Smooth muscle cell (in vitro differentiated cells): ENCODE data around the gene PCDHGB4. TPM values are rescaled to one million over a fixed set of nuclear protein-coding genes. Genes with fewer than 3 reads are reported as not detected.
"Not testable (repeated sequence)": the region's sequence is repeated elsewhere in the genome, so short reads cannot be mapped to it uniquely, and the experiment has no call there.

ENCODE experiments used
- DNase-seq: peaks from one replicate; lab custom pipeline; 2025; ENCODE audit not compliant: unreplicated experiment; lab: John Stamatoyannopoulos, UW
- H2AFZ ChIP-seq: fragments of 200-600 bp; sonication (generic); 2 replicates; pipeline ENCODE4 v1.6.0; 2016; ENCODE audit warnings: antibody characterized with exemption, low read depth, mild to moderate bottlenecking
- H3F3A ChIP-seq: fragments of 200-600 bp; sonication (generic); 2 replicates; pipeline ENCODE4 v1.6.0; 2017; ENCODE audit warnings: antibody characterized with exemption, low read depth
- H3K27ac ChIP-seq: fragments of 200-600 bp; sonication (generic); 2 replicates; pipeline ENCODE4 v1.5.1; 2016; ENCODE audit warnings: low read depth, mild to moderate bottlenecking
- H3K27me3 ChIP-seq: fragments of 200-600 bp; sonication (generic); 2 replicates; pipeline ENCODE4 v1.6.1; 2016; ENCODE audit warnings: low read depth, mild to moderate bottlenecking
- H3K36me3 ChIP-seq: fragments of 200-600 bp; sonication (generic); 2 replicates; pipeline ENCODE4 v1.5.1; 2016; ENCODE audit warnings: low read depth
- H3K4me1 ChIP-seq: fragments of 200-600 bp; sonication (generic); 2 replicates; pipeline ENCODE4 v1.5.1; 2016; ENCODE audit warnings: low read depth
- H3K4me2 ChIP-seq: fragments of 200-600 bp; sonication (generic); 2 replicates; pipeline ENCODE4 v1.6.0; 2016; ENCODE audit warnings: mild to moderate bottlenecking
- H3K4me3 ChIP-seq: fragments of 200-600 bp; sonication (generic); 2 replicates; pipeline ENCODE4 v1.5.1; 2016; ENCODE audit warnings: mild to moderate bottlenecking
- H3K79me2 ChIP-seq: fragments of 200-600 bp; sonication (generic); 2 replicates; pipeline ENCODE4 v1.6.0; 2016; ENCODE audit warnings: low read depth, mild to moderate bottlenecking
- H3K9ac ChIP-seq: fragments of 200-600 bp; sonication (generic); 2 replicates; pipeline ENCODE4 v1.6.0; 2016; ENCODE audit warnings: low read depth
- H3K9me3 ChIP-seq: fragments of 200-600 bp; sonication (generic); replicated peaks from 2 replicates; pipeline ENCODE4 v1.5.1; 2016; ENCODE audit warnings: low read depth
- H4K20me1 ChIP-seq: fragments of 200-600 bp; sonication (generic); 2 replicates; pipeline ENCODE4 v1.6.0; 2016; ENCODE audit warnings: low read depth
- WGBS: methylation state at CpG from one replicate; pipeline ENCODE4 v1.1.7; 2016; ENCODE audit warnings: low lambda C conversion rate; 5-methylcytosine and 5-hydroxymethylcytosine counted together
- polyA plus RNA-seq: library from polyadenylated mRNA; unstranded; fragments of >200 nt; fragmentation: Nextera tagmentation; extraction: Ambion mirVana; gene quantifications from 2 replicates; pipeline ENCODE4 v1.2.1, GENCODE V29; 2016
- total RNA-seq: library from RNA; depleted of rRNA; stranded (reverse); fragments of >200 nt; gene quantifications from 2 replicates; pipeline ENCODE4 v1.2.3, GENCODE V29; 2014
- TF ChIP-seq, protein P1 (sequence below): fragments of 200-600 bp; sonication (generic); IDR thresholded peaks from 2 replicates; pipeline ENCODE4 v1.5.1; 2017; ENCODE audit warnings: borderline replicate concordance, mild to moderate bottlenecking, antibody characterized with exemption; ENCODE audit not compliant: insufficient read depth, poor library complexity, severe bottlenecking

The PCDHGB4 gene
- total and polyA plus RNA-seq, 2 experiments from 2014 or later, result 27.5 to 43.1 TPM

DNA sequence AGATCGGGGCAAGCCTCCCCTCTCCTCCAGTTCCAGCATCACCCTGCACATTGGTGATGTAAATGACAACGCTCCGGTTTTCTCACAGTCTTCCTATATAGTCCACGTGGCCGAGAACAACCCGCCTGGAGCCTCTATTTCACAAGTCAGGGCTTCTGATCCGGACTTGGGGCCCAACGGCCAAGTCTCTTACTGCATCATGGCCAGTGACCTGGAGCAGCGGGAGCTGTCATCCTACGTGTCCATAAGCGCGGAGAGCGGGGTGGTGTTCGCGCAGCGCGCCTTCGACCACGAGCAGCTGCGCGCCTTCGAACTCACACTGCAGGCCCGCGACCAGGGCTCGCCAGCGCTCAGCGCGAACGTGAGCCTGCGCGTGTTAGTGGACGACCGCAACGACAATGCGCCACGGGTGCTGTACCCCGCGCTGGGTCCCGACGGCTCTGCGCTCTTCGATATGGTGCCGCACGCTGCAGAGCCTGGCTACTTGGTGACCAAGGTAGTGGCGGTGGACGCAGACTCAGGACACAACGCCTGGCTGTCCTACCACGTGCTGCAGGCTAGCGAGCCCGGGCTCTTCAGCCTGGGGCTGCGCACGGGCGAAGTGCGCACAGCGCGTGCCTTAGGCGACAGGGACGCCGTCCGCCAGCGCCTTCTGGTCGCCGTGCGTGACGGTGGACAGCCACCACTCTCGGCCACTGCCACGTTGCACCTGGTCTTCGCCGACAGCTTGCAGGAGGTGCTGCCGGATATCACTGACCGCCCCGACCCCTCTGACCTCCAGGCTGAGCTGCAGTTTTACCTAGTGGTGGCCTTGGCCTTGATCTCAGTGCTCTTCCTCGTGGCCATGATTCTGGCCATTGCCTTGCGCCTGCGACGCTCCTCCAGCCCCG, 1.9 kb downstream of the PCDHGB4 start:
- Histone ChIP-seq H4K20me1 (no peaks in the 10 kb centered on the region), H3K4me2 (no peak overlapping the region), H2AFZ (no peak overlapping the region), H3K9me3 (peaks cover 49% of the 10 kb centered on the region), H3K4me1 (no peaks in the 10 kb centered on the region), H3K4me3 (peak overlapping the region; percentile 35), H3K79me2 (peaks cover 11% of the 10 kb centered on the region), H3K36me3 (peaks cover 34% of the 10 kb centered on the region), H3K27me3 (no peaks in the 10 kb centered on the region), H3K27ac (no peak overlapping the region), H3F3A (no peaks in the 10 kb centered on the region), H3K9ac (no peak overlapping the region)
- TF ChIP-seq, protein P1, sequence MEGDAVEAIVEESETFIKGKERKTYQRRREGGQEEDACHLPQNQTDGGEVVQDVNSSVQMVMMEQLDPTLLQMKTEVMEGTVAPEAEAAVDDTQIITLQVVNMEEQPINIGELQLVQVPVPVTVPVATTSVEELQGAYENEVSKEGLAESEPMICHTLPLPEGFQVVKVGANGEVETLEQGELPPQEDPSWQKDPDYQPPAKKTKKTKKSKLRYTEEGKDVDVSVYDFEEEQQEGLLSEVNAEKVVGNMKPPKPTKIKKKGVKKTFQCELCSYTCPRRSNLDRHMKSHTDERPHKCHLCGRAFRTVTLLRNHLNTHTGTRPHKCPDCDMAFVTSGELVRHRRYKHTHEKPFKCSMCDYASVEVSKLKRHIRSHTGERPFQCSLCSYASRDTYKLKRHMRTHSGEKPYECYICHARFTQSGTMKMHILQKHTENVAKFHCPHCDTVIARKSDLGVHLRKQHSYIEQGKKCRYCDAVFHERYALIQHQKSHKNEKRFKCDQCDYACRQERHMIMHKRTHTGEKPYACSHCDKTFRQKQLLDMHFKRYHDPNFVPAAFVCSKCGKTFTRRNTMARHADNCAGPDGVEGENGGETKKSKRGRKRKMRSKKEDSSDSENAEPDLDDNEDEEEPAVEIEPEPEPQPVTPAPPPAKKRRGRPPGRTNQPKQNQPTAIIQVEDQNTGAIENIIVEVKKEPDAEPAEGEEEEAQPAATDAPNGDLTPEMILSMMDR, result no peak
- no peak for DNase-seq
- 98% methylated on average over 68 of the region's 77 CpGs for WGBS

DNA sequence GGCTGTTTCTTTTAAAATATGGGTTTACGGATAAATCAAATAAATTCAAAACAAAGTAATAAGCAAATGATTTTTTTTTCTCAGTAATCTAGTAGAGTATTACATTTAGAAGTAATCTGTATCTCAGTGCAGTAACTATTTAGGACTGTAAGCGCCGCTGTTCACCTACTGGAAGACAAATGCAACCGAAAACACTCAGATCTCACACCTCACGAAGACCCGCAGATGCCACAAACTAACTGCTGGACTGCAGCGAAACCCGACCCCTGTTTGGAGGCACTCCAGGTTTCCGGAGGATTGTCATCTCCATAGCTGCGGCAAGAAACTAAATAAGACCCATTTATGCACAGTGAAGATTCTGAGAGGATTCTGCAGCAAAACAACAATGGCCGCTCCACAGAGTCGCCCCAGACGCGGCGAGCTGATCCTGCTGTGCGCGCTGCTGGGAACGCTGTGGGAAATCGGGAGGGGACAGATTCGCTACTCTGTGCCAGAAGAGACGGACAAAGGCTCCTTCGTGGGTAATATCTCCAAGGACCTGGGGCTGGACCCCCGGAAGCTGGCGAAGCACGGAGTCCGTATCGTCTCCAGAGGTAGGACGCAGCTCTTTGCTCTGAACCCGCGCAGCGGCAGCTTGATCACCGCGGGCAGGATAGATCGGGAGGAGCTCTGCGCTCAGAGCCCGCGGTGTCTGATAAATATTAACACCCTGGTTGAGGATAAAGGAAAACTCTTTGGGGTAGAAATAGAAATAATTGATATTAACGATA, 5.1 kb downstream of the PCDHGB4 start, which contains the start of gene PCDHGA8:
PCDHGA8 (plus strand) TSS at position 205 of the 770 bp plus-strand sequence; CDS start at position 386, 181 bp downstream.
- 98% methylated on average over 38 of the region's 38 CpGs for WGBS
- Histone ChIP-seq H2AFZ (no peak within 1 kb of the TSS), H3K79me2 (peaks cover 15% of the 10 kb centered on the region), H3K4me2 (peak within 1 kb of the TSS; percentile 53), H3K4me1 (no peaks in the 10 kb centered on the region), H3K9me3 (peaks cover 53% of the 10 kb centered on the region), H3F3A (no peaks in the 10 kb centered on the region), H4K20me1 (no peaks in the 10 kb centered on the region), H3K27ac (no peak within 1 kb of the TSS), H3K36me3 (peaks cover 37% of the 10 kb centered on the region), H3K27me3 (no peaks in the 10 kb centered on the region), H3K4me3 (peak within 1 kb of the TSS; percentile 35), H3K9ac (no peak within 1 kb of the TSS)
- TF ChIP-seq, protein P1, result no peak
- DNase-seq, result no peak

DNA sequence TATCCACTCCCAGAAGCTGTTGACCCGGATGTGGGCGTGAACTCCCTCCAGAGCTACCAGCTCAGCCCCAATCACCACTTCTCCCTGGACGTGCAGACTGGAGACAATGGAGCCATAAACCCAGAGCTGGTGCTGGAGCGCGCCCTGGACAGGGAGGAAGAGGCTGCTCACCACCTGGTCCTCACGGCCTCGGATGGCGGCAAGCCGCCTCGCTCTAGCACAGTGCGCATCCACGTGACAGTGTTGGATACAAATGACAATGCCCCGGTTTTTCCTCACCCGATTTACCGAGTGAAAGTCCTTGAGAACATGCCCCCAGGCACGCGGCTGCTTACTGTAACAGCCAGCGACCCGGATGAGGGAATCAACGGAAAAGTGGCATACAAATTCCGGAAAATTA, 5.8 kb downstream of the PCDHGB4 start:
- 96% methylated on average over 21 of the region's 21 CpGs for WGBS
- no peak overlapping the region for H3K9ac ChIP-seq
- peaks cover 52% of the 10 kb centered on the region for H3K9me3 ChIP-seq
- peaks cover 37% of the 10 kb centered on the region for H3K36me3 ChIP-seq
- H2AFZ ChIP-seq, result no peak overlapping the region
- H3K4me3 ChIP-seq, result no peak overlapping the region
- no peaks in the 10 kb centered on the region for H3K4me1 ChIP-seq
- no peak overlapping the region for H3K27ac ChIP-seq
- no peaks in the 10 kb centered on the region for H3K27me3 ChIP-seq
- H3F3A ChIP-seq, result no peaks in the 10 kb centered on the region
- TF ChIP-seq, protein P1, result no peak
- no peaks in the 10 kb centered on the region for H4K20me1 ChIP-seq
- no peak overlapping the region for H3K4me2 ChIP-seq
- no peak for DNase-seq
- peaks cover 15% of the 10 kb centered on the region for H3K79me2 ChIP-seq

DNA sequence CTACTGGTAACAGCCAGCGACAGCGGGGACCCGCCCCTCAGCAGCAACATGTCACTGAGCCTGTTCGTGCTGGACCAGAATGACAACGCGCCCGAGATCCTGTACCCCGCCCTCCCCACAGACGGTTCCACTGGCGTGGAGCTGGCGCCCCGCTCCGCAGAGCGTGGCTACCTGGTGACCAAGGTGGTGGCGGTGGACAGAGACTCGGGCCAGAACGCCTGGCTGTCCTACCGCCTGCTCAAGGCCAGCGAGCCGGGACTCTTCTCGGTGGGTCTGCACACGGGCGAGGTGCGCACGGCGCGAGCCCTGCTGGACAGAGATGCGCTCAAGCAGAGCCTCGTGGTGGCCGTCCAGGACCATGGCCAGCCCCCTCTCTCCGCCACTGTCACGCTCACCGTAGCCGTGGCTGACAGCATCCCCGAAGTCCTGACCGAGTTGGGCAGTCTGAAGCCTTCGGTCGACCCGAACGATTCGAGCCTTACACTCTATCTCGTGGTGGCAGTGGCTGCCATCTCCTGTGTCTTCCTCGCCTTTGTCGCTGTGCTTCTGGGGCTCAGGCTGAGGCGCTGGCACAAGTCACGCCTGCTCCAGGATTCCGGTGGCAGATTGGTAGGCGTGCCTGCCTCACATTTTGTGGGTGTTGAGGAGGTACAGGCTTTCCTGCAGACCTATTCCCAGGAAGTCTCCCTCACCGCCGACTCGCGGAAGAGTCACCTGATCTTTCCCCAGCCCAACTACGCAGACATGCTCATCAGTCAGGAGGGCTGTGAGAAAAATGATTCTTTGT, 7.1 kb downstream of the PCDHGB4 start:
- H3K4me2 ChIP-seq, H3K9ac ChIP-seq, DNase-seq, H3K4me3 ChIP-seq, H4K20me1 ChIP-seq, H3K27ac ChIP-seq, H3K4me1 ChIP-seq, H3K27me3 ChIP-seq, H3F3A ChIP-seq, H2AFZ ChIP-seq: not testable (repeated sequence)
- Histone ChIP-seq H3K79me2 (peaks cover 15% of the 10 kb centered on the region), H3K9me3 (peaks cover 51% of the 10 kb centered on the region), H3K36me3 (peaks cover 37% of the 10 kb centered on the region)
- WGBS, result 98% methylated on average over 45 of the region's 53 CpGs

DNA sequence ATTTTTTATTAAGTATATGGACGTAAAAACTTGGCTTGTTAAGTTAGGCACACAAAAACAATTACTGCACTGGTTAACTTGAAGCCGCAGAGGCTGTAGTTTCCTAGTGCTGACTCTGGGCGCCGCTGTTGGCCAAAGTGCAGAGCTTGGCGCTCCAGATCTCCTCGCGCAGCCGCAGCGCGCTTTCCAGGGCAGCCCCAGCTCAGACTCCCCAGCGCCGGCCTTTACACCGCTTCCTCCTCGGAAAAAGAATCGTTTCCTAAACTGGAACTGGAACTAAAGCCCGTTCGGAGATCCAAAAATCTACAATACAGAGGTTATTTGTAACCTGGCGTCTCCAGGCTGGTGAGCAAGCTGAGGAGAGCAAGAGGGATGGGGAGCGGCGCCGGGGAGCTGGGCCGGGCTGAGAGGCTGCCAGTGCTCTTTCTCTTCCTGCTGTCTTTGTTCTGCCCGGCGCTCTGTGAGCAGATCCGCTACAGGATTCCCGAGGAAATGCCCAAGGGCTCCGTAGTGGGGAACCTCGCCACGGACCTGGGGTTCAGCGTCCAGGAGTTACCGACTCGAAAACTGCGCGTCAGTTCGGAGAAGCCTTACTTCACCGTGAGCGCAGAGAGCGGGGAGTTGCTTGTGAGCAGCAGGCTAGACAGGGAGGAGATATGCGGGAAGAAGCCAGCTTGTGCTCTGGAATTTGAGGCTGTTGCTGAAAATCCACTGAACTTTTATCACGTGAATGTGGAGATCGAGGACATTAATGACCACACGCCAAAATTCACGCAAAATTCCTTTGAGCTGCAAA, 10.5 kb downstream of the PCDHGB4 start, which contains the start of gene PCDHGB5:
PCDHGB5 (plus strand) TSS at position 192 of the 796 bp plus-strand sequence; CDS start at position 373, 181 bp downstream.
- peaks cover 31% of the 10 kb centered on the region for H3K9me3 ChIP-seq
- H3K4me2 ChIP-seq, H3K79me2 ChIP-seq, H3K4me1 ChIP-seq, H2AFZ ChIP-seq, H3F3A ChIP-seq, H3K36me3 ChIP-seq, H3K4me3 ChIP-seq, H3K27me3 ChIP-seq, H3K27ac ChIP-seq, H3K9ac ChIP-seq, DNase-seq, H4K20me1 ChIP-seq: not testable (repeated sequence)
- WGBS, result 83% methylated on average over 26 of the region's 43 CpGs
